K562 (cell line): Measurements from ENCODE around the gene MAGEA9B. TPM values are rescaled to one million over a fixed set of nuclear protein-coding genes. Genes with fewer than 3 reads are reported as not detected.
A peak's percentile ranks its signal among the peaks of the same experiment; 100 is the strongest.

ENCODE experiments used
- ATAC-seq: fragments of 200-7000 bp; cut with Tn5 transposase; 3 replicates; pipeline ENCODE4 v1.9.1; 2020; ENCODE audit warnings: moderate library complexity
- BruUV-seq: library from RNA; stranded (reverse); fragments of 400-500 nt; replicated peaks from 2 replicates; lab custom pipeline; 2021; lab: Mats Ljungman, UMichigan
- CTCF ChIA-PET: fragments of 300-600 bp; formaldehyde crosslinking; extraction: SDS; loops from one replicate; lab custom pipeline; 2021; ENCODE audit warnings: low intra/inter-chr PET ratio; lab: Yijun Ruan, JAX
- POLR2A ChIA-PET: fragments of 300-600, 350-650 bp; sonication (Branson Sonifier 250); formaldehyde crosslinking; extraction: SDS; loops from one replicate; lab custom pipeline; 2021; ENCODE audit warnings: antibody characterized with exemption, inconsistent platforms; lab: Yijun Ruan, JAX
- DNase-seq, 4 experiments: peaks; one replicate each; pipeline versions ENCODE4 v3.0.0 to v3.0.0-alpha.2; 2011 to 2018; ENCODE audit warnings: low spot score in 3 of 4, mixed read lengths in 3 of 4; ENCODE audit errors: extremely low read depth in 1 of 4
- FAIRE-seq: peaks from 2 replicates; lab custom pipeline; 2011; peaks lifted over from hg19 to GRCh38; lab: Jason Lieb, UNC
- H2AFZ ChIP-seq: 2 replicates; pipeline ENCODE4 v1.6.0; 2011; ENCODE audit warnings: low read depth, low read length, control low read depth, inconsistent platforms
- H3K27ac ChIP-seq: fragments of 200-600 bp; 3 replicates; pipeline ENCODE4 v1.8.0; 2011; ENCODE audit warnings: low read depth, mild to moderate bottlenecking, control low read depth, inconsistent platforms, low read length, moderate library complexity, mixed read lengths; ENCODE audit errors: extremely low read depth
- H3K27me3 ChIP-seq, 2 experiments: fragments of 300-600 bp in 1 of 2; 2 replicates in 1 of 2; 3 replicates in 1 of 2; pipeline versions ENCODE4 v1.6.0 to v1.8.0; 2011; ENCODE audit warnings: inconsistent platforms in 2 of 2, low read length in 2 of 2, mild to moderate bottlenecking in 1 of 2, mixed read lengths in 1 of 2, moderate library complexity in 1 of 2; ENCODE audit not compliant: control insufficient read depth in 2 of 2, insufficient read depth in 2 of 2
- H3K36me3 ChIP-seq: fragments of 300-600 bp; 3 replicates; pipeline ENCODE4 v1.8.0; 2011; ENCODE audit warnings: mild to moderate bottlenecking, low read length, inconsistent platforms; ENCODE audit not compliant: control insufficient read depth, insufficient read depth
- H3K4me1 ChIP-seq, 2 experiments: fragments of 200-600 bp in 1 of 2; replicated peaks in 1 of 2; 2 replicates in 1 of 2; 3 replicates in 1 of 2; pipeline versions ENCODE4 v1.5.1 to v1.8.0; 2011; ENCODE audit warnings: inconsistent platforms in 2 of 2, low read length in 2 of 2, mild to moderate bottlenecking in 1 of 2, mixed read lengths in 1 of 2, moderate library complexity in 1 of 2; ENCODE audit not compliant: control insufficient read depth in 2 of 2, insufficient read depth in 2 of 2
- H3K4me2 ChIP-seq: 2 replicates; pipeline ENCODE4 v1.6.1; 2011; ENCODE audit warnings: low read length, control low read depth, inconsistent platforms, mixed read lengths; ENCODE audit not compliant: insufficient read depth
- H3K4me3 ChIP-seq: fragments of 200-600 bp; sonication (generic), shearing (Covaris generic); 2 replicates; pipeline ENCODE4 v1.5.1; 2016; ENCODE audit warnings: control low read depth, inconsistent platforms
- H3K79me2 ChIP-seq: fragments of 200-600 bp; 3 replicates; pipeline ENCODE4 v1.8.0; 2011; ENCODE audit warnings: low read length, inconsistent platforms; ENCODE audit not compliant: control insufficient read depth, insufficient read depth
- H3K9ac ChIP-seq, 2 experiments: 2 replicates each; pipeline versions ENCODE4 v1.6.0 to v1.6.1; 2011; ENCODE audit warnings: low read depth in 2 of 2, low read length in 2 of 2, control low read depth in 1 of 2, inconsistent platforms in 1 of 2, mild to moderate bottlenecking in 1 of 2, mixed read lengths in 1 of 2; ENCODE audit not compliant: insufficient read depth in 1 of 2
- H3K9me1 ChIP-seq: one replicate; pipeline ENCODE4 v1.6.0; 2011; ENCODE audit warnings: inconsistent platforms, mild to moderate bottlenecking, low read length, moderate library complexity; ENCODE audit not compliant: control insufficient read depth, insufficient read depth
- H3K9me3 ChIP-seq: replicated peaks from 2 replicates; pipeline ENCODE4 v1.5.1; 2011; ENCODE audit warnings: low read depth, low read length, inconsistent platforms; ENCODE audit not compliant: control insufficient read depth, insufficient read depth
- H4K20me1 ChIP-seq: replicated peaks from 2 replicates; pipeline ENCODE4 v1.6.1; 2011; ENCODE audit warnings: low read length, inconsistent platforms, mixed read lengths; ENCODE audit not compliant: control insufficient read depth, insufficient read depth
- BHLHE40 ChIP-seq: IDR thresholded peaks from 2 replicates; pipeline ENCODE4 v1.6.1; 2011; ENCODE audit warnings: low read length, improper control_type of control experiment
- BRD9 ChIP-seq: fragments of 450-650 bp; IDR thresholded peaks from 2 replicates; pipeline ENCODE4 v1.6.1; 2018; ENCODE audit warnings: low read depth; ENCODE audit not compliant: partially characterized antibody
- CREM ChIP-seq: IDR thresholded peaks from 2 replicates; pipeline ENCODE4 v1.6.1; 2014; ENCODE audit warnings: antibody characterized with exemption, low read depth
- CTBP1 ChIP-seq: fragments of 450-650 bp; IDR thresholded peaks from 2 replicates; pipeline ENCODE4 v1.6.1; 2016; ENCODE audit warnings: borderline replicate concordance
- FOXK1 ChIP-seq: sonication (generic); formaldehyde crosslinking; IDR thresholded peaks from 2 replicates; pipeline ENCODE4 v1.8.0; 2022; ENCODE audit warnings: missing genetic modification reagents, mild to moderate bottlenecking, borderline replicate concordance
- KDM5B ChIP-seq: fragments of 200-600 bp; sonication (generic); IDR thresholded peaks from 2 replicates; pipeline ENCODE4 v1.6.1; 2012; ENCODE audit warnings: low read depth, mild to moderate bottlenecking, moderate library complexity, low read length, control low read depth, inconsistent platforms; ENCODE audit not compliant: insufficient replicate concordance
- MBD1 ChIP-seq: fragments of 250-450 bp; sonication (Bioruptor Pico); IDR thresholded peaks from 2 replicates; pipeline ENCODE4 v1.8.0; 2022; ENCODE audit warnings: inconsistent platforms
- MEIS2 ChIP-seq: fragments of 450-650 bp; IDR thresholded peaks from 2 replicates; pipeline ENCODE4 v1.6.1; 2014; ENCODE audit warnings: mild to moderate bottlenecking; ENCODE audit not compliant: partially characterized antibody
- NRF1 ChIP-seq, 2 experiments: fragments of 450-650 bp; IDR thresholded peaks in 1 of 2; conservative IDR thresholded peaks in 1 of 2; 2 replicates each; pipeline ENCODE4 v1.6.1; 2014; ENCODE audit warnings: mild to moderate bottlenecking in 2 of 2
- PHF8 ChIP-seq: fragments of 200-600 bp; sonication (generic); IDR thresholded peaks from 2 replicates; pipeline ENCODE4 v1.6.1; 2012; ENCODE audit warnings: mixed run types, mild to moderate bottlenecking, inconsistent platforms, low read length, moderate library complexity, borderline replicate concordance
- POLR2G ChIP-seq: fragments of 200-400 bp; formaldehyde crosslinking; IDR thresholded peaks from 2 replicates; pipeline ENCODE4 v1.6.1; 2017; ENCODE audit warnings: low read depth, mild to moderate bottlenecking, antibody characterized with exemption, low read length, moderate library complexity
- RBFOX2 ChIP-seq: fragments of 200-400 bp; formaldehyde crosslinking; IDR thresholded peaks from 2 replicates; pipeline ENCODE4 v1.6.1; 2017; ENCODE audit warnings: low read depth, mild to moderate bottlenecking, low read length, moderate library complexity
- RCOR1 ChIP-seq, 2 experiments: IDR thresholded peaks; 2 replicates each; pipeline ENCODE4 v1.6.1; 2012; ENCODE audit warnings: low read depth in 2 of 2, low read length in 2 of 2, borderline replicate concordance in 1 of 2, improper control_type of control experiment in 1 of 2
- SMARCA5 ChIP-seq: fragments of 450-650 bp; IDR thresholded peaks from 2 replicates; pipeline ENCODE4 v1.6.1; 2016
- ZNF76 ChIP-seq: fragments of 250-450 bp; sonication (Bioruptor Pico); IDR thresholded peaks from 2 replicates; pipeline ENCODE4 v1.4.0; 2020; ENCODE audit warnings: mild to moderate bottlenecking, moderate library complexity, borderline replicate concordance
- WGBS: fragments of 100-300 bp; shearing (Covaris generic); methylation state at CpG from one replicate; pipeline ENCODE4 v1.1.6; 2016; ENCODE audit warnings: low coverage, mixed read lengths; ENCODE audit not compliant: insufficient coverage; ENCODE audit errors: missing lambda C conversion rate; 5-methylcytosine and 5-hydroxymethylcytosine counted together
- in situ Hi-C: fragments of 300-500 bp; cut with MboI; formaldehyde crosslinking; loops from 4 replicates; pipeline ENCODE4 v1.15.0; 2018; ENCODE audit warnings: inconsistent platforms, mixed read lengths
- intact Hi-C: fragments of 100-400 bp; cut with micrococcal nuclease; formaldehyde crosslinking; loops from 2 replicates; pipeline ENCODE4 v1.14.2; 2022
- polyA plus RNA-seq, 8 experiments: library from polyadenylated mRNA; depleted of rRNA in 4 of 8; stranded (reverse) in 5 of 8; unstranded in 3 of 8; fragments of >200 nt; fragmentation: Nextera tagmentation in 2 of 8; fragmentation: Illumina TruSeq in 1 of 8; extraction: Ambion mirVana in 2 of 8; extraction: Trizol in 1 of 8; gene quantifications; 2 replicates each; pipeline versions ENCODE4 v1.2.1 to v1.2.3, GENCODE V29; 2011 to 2014; ENCODE audit warnings: inconsistent platforms in 1 of 8, missing spikeins in 1 of 8
- total RNA-seq, 7 experiments: library from RNA; depleted of rRNA in 6 of 7; stranded (reverse); fragments of >200 nt in 6 of 7; fragmentation: Illumina TruSeq in 2 of 7; extraction: Trizol in 2 of 7; gene quantifications; 2 replicates each; pipeline versions ENCODE4 v1.2.1 to v1.2.3, GENCODE V29; 2011 to 2021; ENCODE audit warnings: low replicate concordance in 1 of 7
- TF ChIP-seq, protein P1 (sequence below): fragments of 250-450 bp; sonication (Bioruptor Pico); IDR thresholded peaks from 2 replicates; pipeline ENCODE4 v1.9.0; 2021; ENCODE audit warnings: mild to moderate bottlenecking
- TF ChIP-seq, protein P2 (sequence below): fragments of 200-800 bp; sonication (Bioruptor generic); IDR thresholded peaks from 2 replicates; pipeline ENCODE4 v1.6.1; 2017; ENCODE audit warnings: missing genetic modification characterization, missing compliant biosample characterization

MAGEA9B gene
- total and polyA plus RNA-seq, 9 of the 15 experiments (the other 6 are each of a cell fraction or from before 2014, with no cell fraction given): 11.2 to 31.2 (median 14.1) TPM

GRCh38 chrX:149631234-149632165 is 44.2 kb upstream of the MAGEA9B start, which contains the start of gene TMEM185A:
Gene TMEM185A, minus strand, starts transcription at chrX:149631792. Its CDS starts 212 bp downstream, at chrX:149631580.
- no peaks in the 10 kb centered on the region for H3K36me3 ChIP-seq
- intact Hi-C loops (no loop called here), in situ Hi-C loops (loop anchor here (25.0 kb wide), 1 partner anchor 119 kb away; the partner anchor contains the start of gene IDS)
- DNase-seq: peak; percentile 76 to 88 (median 82)
- ChIA-PET CTCF (interaction anchor here (0.6 kb wide), 1 partner anchor 338 kb away, joined by 3 read pairs; no protein-coding TSS in a partner anchor), POLR2A (no interaction called here)
- H3K4me1 ChIP-seq: peaks cover 0 to 11% of the 10 kb centered on the region in 2 experiments; a peak in 2 of 5 replicates
- 0 out of 2 replicates have a peak, but pooled peaks cover 4% of the 10 kb centered on the region for H4K20me1 ChIP-seq
- peak within 1 kb of the TSS; percentile 78 for H3K4me2 ChIP-seq
- no peak within 1 kb of the TSS for H3K27ac ChIP-seq
- peak within 1 kb of the TSS; percentile 44 to 92 for H3K9ac ChIP-seq
- peaks cover 2% of the 10 kb centered on the region; the same call in 1 of the 3 replicates for H3K79me2 ChIP-seq
- peaks cover 0 to 9% of the 10 kb centered on the region in 2 experiments; a peak in 2 of 5 replicates for H3K27me3 ChIP-seq
- peak within 1 kb of the TSS; percentile 96 for H2AFZ ChIP-seq
- no peaks in the 10 kb centered on the region for H3K9me1 ChIP-seq
- no TSS peak for BruUV-seq
- no peak for FAIRE-seq
- H3K9me3 ChIP-seq: no peaks in the 10 kb centered on the region; the same call in 1 of the 2 replicates
- 3% methylated on average over 22 of the region's 102 CpGs for WGBS
- peak; percentile 90 for ATAC-seq
- H3K4me3 ChIP-seq: peak within 1 kb of the TSS; percentile 58
- TF ChIP-seq SMARCA5: no peak
- TF ChIP-seq POLR2G: peak; percentile 62
- no peak for TF ChIP-seq RCOR1 (IDR thresholded peaks at IDR 0.05; ENCODE audit: borderline replicate concordance in 1 of 2, low read depth in 2 of 2, low read length in 2 of 2)
- no peak for TF ChIP-seq MBD1
- peak; percentile 90 to 91 for TF ChIP-seq NRF1 (conservative IDR thresholded peaks at IDR 0.05 in 1 of 2, IDR thresholded peaks at IDR 0.05 in 1 of 2)
- peak; percentile 57; the same call in 1 of the 2 replicates for TF ChIP-seq PHF8
- TF ChIP-seq RBFOX2: peak; percentile 35; the same call in 1 of the 2 replicates
- peak; percentile 12 for TF ChIP-seq KDM5B
- TF ChIP-seq ZNF76: no peak
- TF ChIP-seq CREM: no peak
- peak; percentile 59; the same call in 1 of the 2 replicates for TF ChIP-seq BHLHE40
- TF ChIP-seq MEIS2: peak; percentile 34
- TF ChIP-seq, protein P1, sequence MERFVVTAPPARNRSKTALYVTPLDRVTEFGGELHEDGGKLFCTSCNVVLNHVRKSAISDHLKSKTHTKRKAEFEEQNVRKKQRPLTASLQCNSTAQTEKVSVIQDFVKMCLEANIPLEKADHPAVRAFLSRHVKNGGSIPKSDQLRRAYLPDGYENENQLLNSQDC (CRISPR knock-in tag): no peak
- TF ChIP-seq FOXK1 (CRISPR knock-in tag): no peak
- TF ChIP-seq BRD9: no peak
- TF ChIP-seq, protein P2, sequence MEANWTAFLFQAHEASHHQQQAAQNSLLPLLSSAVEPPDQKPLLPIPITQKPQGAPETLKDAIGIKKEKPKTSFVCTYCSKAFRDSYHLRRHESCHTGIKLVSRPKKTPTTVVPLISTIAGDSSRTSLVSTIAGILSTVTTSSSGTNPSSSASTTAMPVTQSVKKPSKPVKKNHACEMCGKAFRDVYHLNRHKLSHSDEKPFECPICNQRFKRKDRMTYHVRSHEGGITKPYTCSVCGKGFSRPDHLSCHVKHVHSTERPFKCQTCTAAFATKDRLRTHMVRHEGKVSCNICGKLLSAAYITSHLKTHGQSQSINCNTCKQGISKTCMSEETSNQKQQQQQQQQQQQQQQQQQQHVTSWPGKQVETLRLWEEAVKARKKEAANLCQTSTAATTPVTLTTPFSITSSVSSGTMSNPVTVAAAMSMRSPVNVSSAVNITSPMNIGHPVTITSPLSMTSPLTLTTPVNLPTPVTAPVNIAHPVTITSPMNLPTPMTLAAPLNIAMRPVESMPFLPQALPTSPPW (CRISPR knock-in tag): peak; percentile 86
- 0 out of 2 replicates have a peak, but pooled peaks have one; percentile 10 for TF ChIP-seq CTBP1
